Suppressor macrophage treated with lipopolysaccharide for 4 hours (primary cell): ENCODE results near the gene HASPIN.
A peak's percentile ranks its signal among the peaks of the same experiment; 100 is the strongest.

Experiments used
- DNase-seq: peaks from one replicate; pipeline ENCODE4 v3.0.0-alpha.2; 2020

HASPIN gene

GRCh38 chr17:3768769-3769168, 45.1 kb downstream of the HASPIN start:
- DNase-seq = no peak

DNA sequence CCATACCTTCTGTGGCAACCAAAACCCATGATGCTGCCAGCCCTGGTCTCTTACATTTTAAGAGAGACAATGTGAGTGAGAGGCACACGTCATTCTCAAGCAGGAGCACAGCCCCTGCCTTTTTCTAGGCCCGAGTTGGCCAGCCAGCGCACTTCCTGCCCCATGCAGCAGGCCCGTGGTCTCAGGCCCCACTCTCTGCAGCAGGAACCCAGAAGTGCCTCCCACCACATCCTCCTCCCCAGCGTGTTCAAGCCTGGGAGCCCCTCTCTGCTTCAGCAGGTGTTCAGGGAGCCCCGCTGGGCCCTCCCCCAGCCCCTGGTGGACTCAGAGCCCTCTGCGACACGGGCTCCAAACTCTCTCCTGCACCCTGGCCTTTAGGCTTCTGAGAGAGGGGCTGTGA, 46.8 kb downstream of the HASPIN start:
- peak; percentile 12 for DNase-seq

DNA sequence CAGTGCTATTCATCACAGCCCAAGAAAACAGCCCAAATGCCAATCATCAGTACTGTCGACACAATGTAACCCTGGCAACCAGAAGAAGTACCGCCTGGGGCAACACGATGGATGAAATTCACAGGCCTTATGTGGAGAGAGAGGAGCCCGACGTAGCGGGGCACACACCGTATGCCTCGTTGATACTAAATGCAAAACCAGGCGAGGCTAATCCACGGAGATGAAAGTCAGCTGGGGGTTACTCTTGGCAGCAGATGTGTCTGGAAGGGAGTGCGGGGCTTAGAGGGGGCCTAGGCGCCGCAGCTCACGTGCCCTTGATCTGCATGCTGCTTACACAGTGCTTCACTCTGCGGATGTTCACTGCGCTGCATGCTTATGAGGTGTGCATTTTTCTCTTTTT, 47.4 kb downstream of the HASPIN start:
- no peak for DNase-seq

DNA sequence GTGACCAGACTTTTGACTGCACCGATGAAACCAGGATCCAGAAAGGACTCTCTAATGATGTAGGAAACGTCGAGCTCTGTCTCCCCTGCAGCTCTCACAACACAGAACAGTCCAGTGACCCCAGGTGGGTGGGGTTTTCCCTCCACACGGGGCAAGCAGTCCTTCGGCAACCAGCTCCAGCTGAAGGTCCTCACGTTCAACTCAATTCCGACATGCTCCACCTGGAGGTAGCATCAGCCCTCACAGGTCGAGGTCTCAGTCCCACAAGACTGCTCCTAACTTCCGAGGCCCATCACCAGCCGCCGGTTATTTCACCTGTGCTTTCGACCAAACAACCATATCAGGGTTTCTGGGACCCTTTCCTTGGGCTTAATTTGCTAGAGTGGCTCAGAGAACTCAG, 49.1 kb downstream of the HASPIN start:
- no peak for DNase-seq

- DNase-seq = peak; percentile 16
These were observed 49.8 kb downstream of the HASPIN start for GRCh38 chr17:3773511-3773910.

- DNase-seq = no peak
These were observed 50.3 kb downstream of the HASPIN start for GRCh38 chr17:3773966-3774365.
